ENCODE data around the gene RABGEF1. TPM values are rescaled to one million over a fixed set of nuclear protein-coding genes. Genes with fewer than 3 reads are reported as not detected.
"Not testable (repeated sequence)": the region's sequence is repeated elsewhere in the genome, so short reads cannot be mapped to it uniquely, and the experiment has no call there.

The RABGEF1 gene
- total RNA-seq, 2 experiments from 2014 or later, result 18.2 to 25.5 TPM

GRCh38 chr7:66824041-66824440, 83.5 kb downstream of the RABGEF1 start:
- ChIA-PET POLR2A (no interaction called here), CTCF (ENCODE audit: unreplicated experiment) (no interaction called here)
- no peaks in the 10 kb centered on the region for H4K20me1 ChIP-seq (ENCODE audit: insufficient read depth, low read length)
- H3K27ac ChIP-seq (ENCODE audit: low read depth, low read length, poor library complexity, severe bottlenecking), result no peak overlapping the region
- DNase-seq (ENCODE audit: low spot score), result no peak
- intact Hi-C loops (cut with micrococcal nuclease; ENCODE audit: unreplicated experiment), result loop anchor here (10.0 kb wide), 1 partner anchor 181 kb away; no protein-coding TSS in a partner anchor
- H3K4me1 ChIP-seq (ENCODE audit: insufficient read depth, low read length, poor library complexity, severe bottlenecking), result no peaks in the 10 kb centered on the region
- H3K9me3 ChIP-seq (ENCODE audit: low read length), result peaks cover 6% of the 10 kb centered on the region; the same call in 1 of the 2 replicates
- H3K79me2 ChIP-seq (ENCODE audit: insufficient read depth, low read depth, low read length), result no peaks in the 10 kb centered on the region
- no peaks in the 10 kb centered on the region for H3K9me2 ChIP-seq (ENCODE audit: insufficient read depth, low read length)
- H3K4me2 ChIP-seq (ENCODE audit: low read length), result no peak overlapping the region
- no peak overlapping the region for H3K4me3 ChIP-seq (ENCODE audit: low read depth, low read length, poor library complexity, severe bottlenecking)
- no peaks in the 10 kb centered on the region for H3K36me3 ChIP-seq (ENCODE audit: insufficient read depth, low read length)
- TF ChIP-seq EZH2phosphoT487 (IDR thresholded peaks at IDR 0.05; ENCODE audit: borderline replicate concordance, low read depth, low read length), result no peak
- TF ChIP-seq CTCF (conservative IDR thresholded peaks at IDR 0.05; ENCODE audit: low read length), result no peak
- no peak overlapping the region for H2AFZ ChIP-seq (ENCODE audit: low read length)
- no TSS peak for BruUV-seq (replicated peaks)

- TF ChIP-seq CTCF (conservative IDR thresholded peaks at IDR 0.05; ENCODE audit: low read length), result peak; percentile 68
- H3K9me3 ChIP-seq (ENCODE audit: low read length); H3K4me3 ChIP-seq (ENCODE audit: low read depth, low read length, poor library complexity, severe bottlenecking); CTCF ChIA-PET (ENCODE audit: unreplicated experiment); H3K9me2 ChIP-seq (ENCODE audit: insufficient read depth, low read length); H3K4me1 ChIP-seq (ENCODE audit: insufficient read depth, low read length, poor library complexity, severe bottlenecking); H4K20me1 ChIP-seq (ENCODE audit: insufficient read depth, low read length); H3K79me2 ChIP-seq (ENCODE audit: insufficient read depth, low read depth, low read length); BruUV-seq (replicated peaks); H3K27ac ChIP-seq (ENCODE audit: low read depth, low read length, poor library complexity, severe bottlenecking); POLR2A ChIA-PET; H3K4me2 ChIP-seq (ENCODE audit: low read length); H3K36me3 ChIP-seq (ENCODE audit: insufficient read depth, low read length); H2AFZ ChIP-seq (ENCODE audit: low read length): not testable (repeated sequence)
- peak; percentile 63 for DNase-seq (ENCODE audit: low spot score)
- intact Hi-C loops (cut with micrococcal nuclease; ENCODE audit: unreplicated experiment), result loop anchor here (10.0 kb wide), 1 partner anchor 179 kb away; no protein-coding TSS in a partner anchor
Measured at GRCh38 chr7:66825538-66825937, 85.0 kb downstream of the RABGEF1 start.

DNA sequence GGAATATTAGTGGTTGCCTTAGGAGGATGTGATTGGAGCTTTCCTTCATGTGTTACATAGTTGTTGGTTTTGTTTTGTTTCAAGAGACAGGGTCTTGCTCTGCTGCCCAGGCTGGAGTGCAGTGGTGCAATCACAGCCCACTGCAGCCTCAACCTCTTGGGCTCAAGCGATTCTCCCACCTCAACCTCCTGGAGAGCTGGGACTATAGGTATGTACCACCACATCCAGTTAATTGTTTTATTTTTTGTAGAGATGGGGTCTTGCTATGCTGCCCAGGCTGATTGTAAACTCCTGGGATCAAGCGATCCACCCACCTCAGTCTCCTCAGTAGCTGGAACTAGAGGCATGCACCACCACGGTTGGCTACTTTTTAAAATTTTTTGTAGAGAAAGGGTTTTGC, 86.1 kb downstream of the RABGEF1 start:
- H3K9me3 ChIP-seq (ENCODE audit: low read length), result peaks cover 6% of the 10 kb centered on the region; the same call in 1 of the 2 replicates
- no peak overlapping the region for H2AFZ ChIP-seq (ENCODE audit: low read length)
- POLR2A ChIA-PET, result no interaction called here
- no peaks in the 10 kb centered on the region for H4K20me1 ChIP-seq (ENCODE audit: insufficient read depth, low read length)
- H3K4me3 ChIP-seq (ENCODE audit: low read depth, low read length, poor library complexity, severe bottlenecking), result no peak overlapping the region
- H3K79me2 ChIP-seq (ENCODE audit: insufficient read depth, low read depth, low read length), result no peaks in the 10 kb centered on the region
- TF ChIP-seq CTCF (conservative IDR thresholded peaks at IDR 0.05; ENCODE audit: low read length) (no peak), EZH2phosphoT487 (IDR thresholded peaks at IDR 0.05; ENCODE audit: borderline replicate concordance, low read depth, low read length) (no peak)
- H3K9me2 ChIP-seq (ENCODE audit: insufficient read depth, low read length), result no peaks in the 10 kb centered on the region
- no peaks in the 10 kb centered on the region for H3K36me3 ChIP-seq (ENCODE audit: insufficient read depth, low read length)
- BruUV-seq (replicated peaks), result no TSS peak
- H3K4me2 ChIP-seq (ENCODE audit: low read length), result no peak overlapping the region
- CTCF ChIA-PET (ENCODE audit: unreplicated experiment), result no interaction called here
- intact Hi-C loops (cut with micrococcal nuclease; ENCODE audit: unreplicated experiment), result loop anchor here (10.0 kb wide), 1 partner anchor 178 kb away; no protein-coding TSS in a partner anchor
- no peaks in the 10 kb centered on the region for H3K4me1 ChIP-seq (ENCODE audit: insufficient read depth, low read length, poor library complexity, severe bottlenecking)
- DNase-seq (ENCODE audit: low spot score), result no peak
- no peak overlapping the region for H3K27ac ChIP-seq (ENCODE audit: low read depth, low read length, poor library complexity, severe bottlenecking)

GRCh38 chr7:66830976-66831375, 90.4 kb downstream of the RABGEF1 start:
- H3K79me2 ChIP-seq (ENCODE audit: insufficient read depth, low read depth, low read length); DNase-seq (ENCODE audit: low spot score); H3K4me2 ChIP-seq (ENCODE audit: low read length); H3K4me1 ChIP-seq (ENCODE audit: insufficient read depth, low read length, poor library complexity, severe bottlenecking); BruUV-seq (replicated peaks); CTCF ChIA-PET (ENCODE audit: unreplicated experiment); H3K9me3 ChIP-seq (ENCODE audit: low read length); H4K20me1 ChIP-seq (ENCODE audit: insufficient read depth, low read length); POLR2A ChIA-PET; H2AFZ ChIP-seq (ENCODE audit: low read length); H3K36me3 ChIP-seq (ENCODE audit: insufficient read depth, low read length); intact Hi-C loops (cut with micrococcal nuclease; ENCODE audit: unreplicated experiment); H3K27ac ChIP-seq (ENCODE audit: low read depth, low read length, poor library complexity, severe bottlenecking); H3K4me3 ChIP-seq (ENCODE audit: low read depth, low read length, poor library complexity, severe bottlenecking); H3K9me2 ChIP-seq (ENCODE audit: insufficient read depth, low read length): not testable (repeated sequence)

Measured in OCI-LY7 (cell line).